Measurements from ENCODE around the gene PRKN.

PRKN gene

DNA sequence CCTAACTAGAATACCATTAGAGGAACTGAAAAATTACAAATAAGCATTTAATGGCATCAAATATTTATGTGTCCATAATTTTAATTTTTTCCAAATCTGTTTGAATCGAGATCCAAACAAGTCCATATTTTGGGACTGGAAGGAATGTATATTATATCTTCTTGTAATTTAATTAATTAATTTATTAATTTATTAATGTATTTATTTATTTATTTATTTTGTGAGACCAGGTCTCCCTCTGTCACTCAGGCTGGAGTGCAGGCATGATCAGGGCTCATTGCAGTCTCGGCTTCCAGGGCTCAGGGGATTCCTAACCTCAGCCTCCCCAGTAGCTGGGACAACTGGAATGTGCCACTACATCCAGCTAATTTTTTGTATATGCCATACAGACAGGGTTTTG lies 453.6 kb downstream of the PRKN start:
- in situ Hi-C loops (cut with MboI; ENCODE audit: low pct_unique_long_range_greater_than_20kb, low sequenced_read_pairs, unreplicated experiment): no loop called here
- DNase-seq (ENCODE audit: low spot score): no peak
- TF ChIP-seq, protein P1, sequence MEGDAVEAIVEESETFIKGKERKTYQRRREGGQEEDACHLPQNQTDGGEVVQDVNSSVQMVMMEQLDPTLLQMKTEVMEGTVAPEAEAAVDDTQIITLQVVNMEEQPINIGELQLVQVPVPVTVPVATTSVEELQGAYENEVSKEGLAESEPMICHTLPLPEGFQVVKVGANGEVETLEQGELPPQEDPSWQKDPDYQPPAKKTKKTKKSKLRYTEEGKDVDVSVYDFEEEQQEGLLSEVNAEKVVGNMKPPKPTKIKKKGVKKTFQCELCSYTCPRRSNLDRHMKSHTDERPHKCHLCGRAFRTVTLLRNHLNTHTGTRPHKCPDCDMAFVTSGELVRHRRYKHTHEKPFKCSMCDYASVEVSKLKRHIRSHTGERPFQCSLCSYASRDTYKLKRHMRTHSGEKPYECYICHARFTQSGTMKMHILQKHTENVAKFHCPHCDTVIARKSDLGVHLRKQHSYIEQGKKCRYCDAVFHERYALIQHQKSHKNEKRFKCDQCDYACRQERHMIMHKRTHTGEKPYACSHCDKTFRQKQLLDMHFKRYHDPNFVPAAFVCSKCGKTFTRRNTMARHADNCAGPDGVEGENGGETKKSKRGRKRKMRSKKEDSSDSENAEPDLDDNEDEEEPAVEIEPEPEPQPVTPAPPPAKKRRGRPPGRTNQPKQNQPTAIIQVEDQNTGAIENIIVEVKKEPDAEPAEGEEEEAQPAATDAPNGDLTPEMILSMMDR (IDR thresholded peaks at IDR 0.05; ENCODE audit: extremely low read depth, insufficient read depth, missing control alignments): no peak

DNA sequence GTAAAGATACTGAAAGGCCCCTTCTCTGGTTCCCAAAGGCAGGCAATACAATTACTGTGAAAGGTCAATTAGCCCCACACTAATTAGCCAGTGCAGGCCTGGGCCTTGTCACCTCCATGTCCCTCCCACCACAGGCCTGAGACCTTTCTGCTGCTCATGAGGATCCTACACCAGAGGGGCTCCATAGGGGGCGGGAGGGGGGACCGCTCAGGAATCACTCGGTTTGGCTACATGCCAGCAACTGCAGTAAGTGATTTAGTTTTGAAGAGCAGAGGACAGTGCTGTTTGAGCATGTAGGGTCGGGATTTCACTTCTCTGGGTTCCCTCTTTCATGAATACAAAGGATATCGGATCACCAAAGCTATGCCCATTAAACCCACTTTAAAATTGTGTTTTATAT lies 455.6 kb downstream of the PRKN start:
- in situ Hi-C loops (cut with MboI; ENCODE audit: low pct_unique_long_range_greater_than_20kb, low sequenced_read_pairs, unreplicated experiment): no loop called here
- DNase-seq (ENCODE audit: low spot score): no peak
- TF ChIP-seq, protein P1 (IDR thresholded peaks at IDR 0.05; ENCODE audit: extremely low read depth, insufficient read depth, missing control alignments): no peak

DNA sequence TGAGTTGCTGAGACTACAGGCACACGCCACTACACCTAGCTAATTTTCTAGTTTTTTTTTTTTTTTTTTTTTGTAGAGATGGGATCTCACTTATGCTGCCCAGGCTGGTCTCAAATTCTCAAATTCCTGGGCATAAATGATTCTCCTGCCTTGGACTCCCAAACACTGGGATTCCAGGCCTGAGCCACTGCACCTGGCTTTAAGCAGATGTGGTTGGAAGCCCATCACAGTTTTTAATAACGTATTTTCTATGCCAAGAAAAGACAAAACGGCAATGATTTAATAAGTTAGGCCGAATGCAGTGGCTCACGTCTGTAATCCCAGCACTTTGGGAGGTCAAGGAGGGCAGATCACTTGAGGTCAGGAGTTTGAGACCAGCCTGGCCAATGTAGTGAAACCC lies 456.6 kb downstream of the PRKN start:
- in situ Hi-C loops (cut with MboI; ENCODE audit: low pct_unique_long_range_greater_than_20kb, low sequenced_read_pairs, unreplicated experiment): no loop called here
- TF ChIP-seq, protein P1 (IDR thresholded peaks at IDR 0.05; ENCODE audit: extremely low read depth, insufficient read depth, missing control alignments): no peak
- DNase-seq (ENCODE audit: low spot score): no peak

DNA sequence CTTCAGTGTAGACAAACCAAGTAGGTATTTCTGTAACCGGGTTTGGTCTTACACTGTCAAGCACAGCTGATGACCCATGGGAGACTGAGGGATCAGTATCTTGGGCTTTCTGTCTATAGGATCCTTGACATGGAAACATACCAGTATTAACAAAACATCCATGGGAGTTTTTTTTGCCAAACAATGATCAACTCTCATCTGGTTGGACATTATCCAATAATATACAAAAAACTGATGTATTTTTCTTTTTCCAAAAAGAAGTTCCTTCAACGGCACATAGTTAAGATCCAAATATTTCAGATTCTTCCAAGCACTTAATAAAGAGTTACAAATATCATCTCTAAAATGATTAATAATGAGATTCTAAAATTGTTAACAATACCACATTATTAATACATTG lies 459.9 kb downstream of the PRKN start:
- TF ChIP-seq, protein P1 (IDR thresholded peaks at IDR 0.05; ENCODE audit: extremely low read depth, insufficient read depth, missing control alignments): no peak
- DNase-seq (ENCODE audit: low spot score): no peak
- in situ Hi-C loops (cut with MboI; ENCODE audit: low pct_unique_long_range_greater_than_20kb, low sequenced_read_pairs, unreplicated experiment): no loop called here

DNA sequence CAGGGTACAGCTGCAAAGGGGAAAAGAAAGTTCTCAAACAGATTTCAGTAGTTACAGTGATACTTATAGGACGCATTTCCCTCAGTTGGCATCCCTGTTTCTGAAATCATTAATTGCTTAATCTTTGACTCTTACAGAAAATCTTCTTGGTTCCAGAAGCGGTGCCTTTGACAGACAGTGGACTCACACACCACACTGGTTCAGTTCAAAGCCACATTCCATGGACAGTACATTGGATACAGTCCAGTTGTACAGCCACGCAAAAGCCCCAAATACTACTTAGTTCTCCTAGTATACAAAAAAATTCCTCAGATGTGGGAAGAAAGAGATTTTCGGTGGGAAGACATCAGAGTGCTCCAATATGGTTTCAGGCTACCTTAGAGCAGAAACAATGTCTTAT lies 460.4 kb downstream of the PRKN start:
- in situ Hi-C loops (cut with MboI; ENCODE audit: low pct_unique_long_range_greater_than_20kb, low sequenced_read_pairs, unreplicated experiment): no loop called here
- DNase-seq (ENCODE audit: low spot score): no peak
- TF ChIP-seq, protein P1 (IDR thresholded peaks at IDR 0.05; ENCODE audit: extremely low read depth, insufficient read depth, missing control alignments): no peak

DNA sequence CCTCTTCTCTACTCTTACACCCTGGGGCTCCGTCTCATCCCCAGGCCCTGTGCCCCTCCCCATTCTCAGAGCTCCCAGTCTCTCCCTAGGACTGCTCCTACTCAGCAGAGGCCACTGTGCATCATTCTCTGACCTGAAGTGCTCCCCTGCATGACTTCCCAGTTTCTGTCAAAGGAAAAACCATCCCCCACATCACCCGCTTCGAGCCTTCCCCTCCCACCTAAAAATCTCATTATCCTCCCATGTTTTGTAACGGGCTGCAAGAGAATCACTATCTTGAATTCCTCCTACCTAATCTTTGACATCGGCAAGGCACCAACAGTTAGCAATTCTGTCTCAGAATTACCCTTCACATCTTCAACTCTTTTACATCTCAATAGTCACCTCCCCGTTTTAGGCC lies 463.0 kb downstream of the PRKN start:
- no peak for DNase-seq (ENCODE audit: low spot score)
- in situ Hi-C loops (cut with MboI; ENCODE audit: low pct_unique_long_range_greater_than_20kb, low sequenced_read_pairs, unreplicated experiment): no loop called here
- TF ChIP-seq, protein P1 (IDR thresholded peaks at IDR 0.05; ENCODE audit: extremely low read depth, insufficient read depth, missing control alignments): no peak
